Measurements from ENCODE around the gene OSBPL8. TPM values are rescaled to one million over a fixed set of nuclear protein-coding genes. Genes with fewer than 3 reads are reported as not detected.

Gene OSBPL8
- total and polyA plus RNA-seq, 8 donors, result 7.7 to 147 (median 29.4) TPM

GRCh38 chr12:76445462-76445861, 114.1 kb downstream of the OSBPL8 start:
- no peak for DNase-seq

GRCh38 chr12:76444408-76444984, 115.1 kb downstream of the OSBPL8 start:
- peaks cover 0 to 20% (median 3%) of the 10 kb centered on the region in 4 donors for H3K4me1 ChIP-seq
- peaks cover 0 to 4% (median under 1%) of the 10 kb centered on the region in 4 donors for H3K36me3 ChIP-seq
- DNase-seq, result no peak
- WGBS, 5 donors, result 50 to 74% (median 52%) methylated on average over 1 of the region's 1 CpG
- no peak overlapping the region for H3K27ac ChIP-seq
- H3K9me3 ChIP-seq, result no peaks in the 10 kb centered on the region
- H3K4me3 ChIP-seq, result no peak overlapping the region
- H3K27me3 ChIP-seq, result no peaks in the 10 kb centered on the region
- no peak for TF ChIP-seq CTCF (IDR thresholded peaks at IDR 0.05)
- no peak for TF ChIP-seq POLR2A (IDR thresholded peaks at IDR 0.05)
- no peak for TF ChIP-seq POLR2AphosphoS5 (IDR thresholded peaks at IDR 0.05)
- TF ChIP-seq EP300 (IDR thresholded peaks at IDR 0.05), result no peak
- intact Hi-C loops (cut with DNase I; ENCODE audit: low total_unique reads), result no loop called here

More at GRCh38 chr12:76445462-76445861, 114.1 kb downstream of the OSBPL8 start:
- Histone ChIP-seq H3K36me3 (peaks cover 0 to 8% (median 6%) of the 10 kb centered on the region in 4 donors), H3K4me3 (no peak overlapping the region), H3K27me3 (no peaks in the 10 kb centered on the region), H3K27ac (no peak overlapping the region), H3K4me1 (peaks cover 0 to 25% (median 3%) of the 10 kb centered on the region in 4 donors), H3K9me3 (no peaks in the 10 kb centered on the region)
- no peak for TF ChIP-seq POLR2A (IDR thresholded peaks at IDR 0.05)
- TF ChIP-seq EP300 (IDR thresholded peaks at IDR 0.05), result no peak
- no peak for TF ChIP-seq CTCF (IDR thresholded peaks at IDR 0.05)
- no peak for TF ChIP-seq POLR2AphosphoS5 (IDR thresholded peaks at IDR 0.05)
- WGBS, 5 donors, result 79 to 98% (median 94%) methylated on average over 1 of the region's 1 CpG
- intact Hi-C loops (cut with DNase I; ENCODE audit: low total_unique reads), result no loop called here

- Histone ChIP-seq H3K27me3 (no peaks in the 10 kb centered on the region), H3K4me3 (no peak overlapping the region), H3K4me1 (peaks cover 0 to 12% (median 3%) of the 10 kb centered on the region in 4 donors), H3K27ac (no peak overlapping the region), H3K9me3 (no peaks in the 10 kb centered on the region), H3K36me3 (no peaks in the 10 kb centered on the region)
- DNase-seq, result no peak
- 90 to 95% (median 92%) methylated on average over 3 of the region's 3 CpGs for WGBS, 5 donors
- TF ChIP-seq EP300 (IDR thresholded peaks at IDR 0.05), result no peak
- TF ChIP-seq CTCF (IDR thresholded peaks at IDR 0.05), result no peak
- TF ChIP-seq POLR2AphosphoS5 (IDR thresholded peaks at IDR 0.05), result no peak
- TF ChIP-seq POLR2A (IDR thresholded peaks at IDR 0.05), result no peak
- intact Hi-C loops (cut with DNase I; ENCODE audit: low total_unique reads), result no loop called here
Measured at GRCh38 chr12:76441016-76441415, 118.6 kb downstream of the OSBPL8 start.

- TF ChIP-seq CTCF (IDR thresholded peaks at IDR 0.05) (no peak), POLR2A (IDR thresholded peaks at IDR 0.05) (no peak), POLR2AphosphoS5 (IDR thresholded peaks at IDR 0.05) (no peak), EP300 (IDR thresholded peaks at IDR 0.05) (no peak)
- Histone ChIP-seq H3K4me3 (no peak overlapping the region), H3K4me1 (no peaks in the 10 kb centered on the region), H3K27ac (no peak overlapping the region), H3K9me3 (peaks cover 0 to 25% (median 11%) of the 10 kb centered on the region in 4 donors), H3K36me3 (no peaks in the 10 kb centered on the region), H3K27me3 (no peaks in the 10 kb centered on the region)
- intact Hi-C loops (cut with DNase I; ENCODE audit: low total_unique reads), result no loop called here
- no peak for DNase-seq
Measured at GRCh38 chr12:76432733-76433132, 126.8 kb downstream of the OSBPL8 start.

Data from stomach (tissue), 9 donors.